HG03108 (cell line): ENCODE data around the gene RAD18.

Experiments used
- ATAC-seq: cut with Tn5 transposase; IDR thresholded peaks from one replicate; pipeline ENCODE4 v1.9.1; 2021; ENCODE audit warnings: moderate library complexity; ENCODE audit not compliant: unreplicated experiment

Gene RAD18

DNA sequence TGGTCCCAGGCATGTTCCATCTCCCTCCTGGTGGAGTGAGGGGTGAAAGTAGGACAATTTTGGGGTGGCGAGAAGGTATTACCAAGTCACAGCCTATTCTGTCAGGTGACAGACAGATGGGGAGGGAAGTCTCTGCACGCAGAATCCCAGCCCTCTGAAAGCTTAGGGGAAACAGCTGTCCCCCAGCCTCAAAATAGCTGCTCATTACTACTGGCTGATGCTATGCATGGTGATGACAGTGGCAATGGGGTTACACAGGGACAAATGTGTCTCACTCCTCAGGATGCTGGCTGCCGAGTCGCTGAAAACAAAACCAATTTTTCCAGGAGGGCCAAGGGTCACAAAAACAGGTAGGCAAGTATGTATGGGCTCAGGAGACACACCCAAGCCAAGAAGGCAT, 125.0 kb downstream of the RAD18 start:
- no peak for ATAC-seq

DNA sequence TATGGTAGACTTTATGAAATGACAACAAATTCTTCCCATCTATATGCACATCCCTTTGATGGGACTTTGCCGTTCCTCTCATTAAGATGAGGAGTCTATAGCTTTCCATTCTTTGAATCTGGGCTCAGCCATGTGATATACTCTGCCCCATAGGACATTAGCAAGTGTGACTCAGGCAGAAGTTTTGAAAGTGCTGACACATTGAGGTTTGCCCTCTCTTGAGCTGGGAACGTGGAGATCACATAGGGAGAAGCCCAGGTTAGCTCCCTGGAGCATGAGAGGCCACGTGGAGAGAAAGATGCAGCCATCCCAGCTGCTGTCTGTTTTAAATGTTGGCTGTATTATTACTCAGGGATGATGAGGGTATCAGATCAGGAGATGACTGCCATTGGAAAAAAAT, 126.1 kb downstream of the RAD18 start:
- ATAC-seq, result no peak

DNA sequence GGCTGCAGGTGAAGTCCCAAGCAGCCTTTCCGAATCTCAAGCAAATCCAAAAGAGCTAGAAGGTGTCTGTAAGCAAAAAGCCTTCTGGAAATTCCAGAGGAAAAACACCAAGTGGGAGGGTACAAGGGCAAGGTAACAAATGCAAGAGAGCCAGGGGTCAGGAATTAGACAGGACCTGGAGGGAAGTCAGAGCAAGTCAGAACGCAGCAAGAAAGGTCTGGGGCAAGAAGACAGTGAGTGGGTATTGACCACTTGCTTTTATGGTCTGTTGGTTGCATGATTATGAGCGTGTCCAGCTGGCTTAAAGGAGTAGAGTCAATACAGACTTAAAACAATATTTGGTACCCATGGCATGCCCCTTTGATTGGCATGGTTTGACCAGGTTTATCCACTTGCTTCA, 127.2 kb downstream of the RAD18 start:
- ATAC-seq, result no peak

DNA sequence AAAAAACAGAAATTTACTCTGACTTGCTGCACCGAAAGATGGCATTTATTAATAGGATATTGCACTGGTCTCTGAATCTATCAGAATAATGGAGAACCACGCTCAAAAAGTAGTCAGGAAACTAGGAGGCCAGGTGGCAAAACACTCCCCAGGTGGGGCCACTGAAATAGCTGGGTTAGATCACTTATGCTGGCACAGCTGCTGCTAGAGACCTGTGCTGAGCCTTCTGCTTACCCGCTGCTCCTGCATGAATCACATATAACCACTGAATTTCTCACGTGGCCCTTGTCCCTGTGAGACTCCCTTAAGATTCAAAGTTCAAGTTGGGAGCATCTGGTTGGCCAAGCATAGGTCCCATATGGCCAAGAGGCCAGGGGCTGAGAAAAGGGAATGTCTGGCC, 127.9 kb downstream of the RAD18 start:
- no peak for ATAC-seq

DNA sequence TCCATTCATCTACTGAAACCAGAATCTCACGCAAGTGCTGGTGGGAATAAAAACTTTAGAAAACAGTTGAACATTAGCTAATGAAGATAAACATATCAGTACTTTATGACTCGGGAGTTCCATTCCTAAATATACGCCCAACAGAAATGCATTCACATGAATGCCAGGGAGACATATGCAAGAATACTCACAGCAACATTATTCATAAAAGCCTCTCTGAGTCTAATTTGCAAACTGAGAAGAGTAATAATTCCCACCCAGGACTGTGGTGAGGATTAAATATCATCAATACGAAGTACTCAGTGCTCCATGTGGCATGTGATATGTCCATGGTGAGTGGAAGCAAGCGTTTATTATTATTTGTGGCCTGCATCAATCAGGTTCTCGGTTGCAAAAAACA, 128.3 kb downstream of the RAD18 start:
- no peak for ATAC-seq

DNA sequence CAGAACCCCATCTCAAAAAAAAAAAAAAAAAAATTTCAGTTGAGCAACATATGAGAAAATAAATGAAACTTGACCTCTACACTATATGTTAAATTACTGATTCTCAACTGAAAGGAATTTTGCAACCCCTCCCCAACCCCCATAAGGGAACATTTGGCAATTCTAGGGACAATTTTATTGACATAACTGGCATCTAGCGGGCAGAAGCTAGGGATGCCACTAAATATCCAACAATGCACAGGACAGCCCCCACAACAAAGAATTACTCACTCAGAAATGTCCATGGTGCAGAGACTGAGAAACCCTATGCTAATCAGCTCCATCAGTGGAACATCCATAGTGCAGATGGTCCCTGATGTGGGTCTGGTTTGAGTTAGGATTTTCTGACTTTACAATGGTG, 135.6 kb downstream of the RAD18 start:
- no peak for ATAC-seq
